Posterior vena cava (tissue), 2 donors: ENCODE data around the gene DOK6. TPM values are rescaled to one million over a fixed set of nuclear protein-coding genes. Genes with fewer than 3 reads are reported as not detected.

Experiments used
- DNase-seq: peaks from one replicate; pipeline ENCODE4 v3.0.0-alpha.2; 2020; ENCODE audit warnings: low spot score
- intact Hi-C, 2 donors: fragments of 100-400 bp; cut with DNase I; formaldehyde crosslinking; loops; one replicate each; pipeline versions ENCODE4 v1.14.1 to v1.14.2; 2022 to 2023
- total RNA-seq, 2 donors: library from RNA; stranded (reverse); fragmentation: NEBNext Ultra II Directional; extraction: Animal tissue kit (Norgen Biotek cat#: 25700); gene quantifications; one replicate each; pipeline ENCODE4 v1.2.1, GENCODE V29; 2021
- donor health status: DM: yes; HTN: yes; CAD: no.
- donor health status: DM: yes; HTN: yes; CAD: no.

Gene DOK6
- total RNA-seq, 2 donors from 2014 or later: 7.2 to 8.7 TPM

GRCh38 chr18:69717586-69717985, 316.9 kb downstream of the DOK6 start:
- intact Hi-C loops: no loop called here
- DNase-seq: no peak

DNA sequence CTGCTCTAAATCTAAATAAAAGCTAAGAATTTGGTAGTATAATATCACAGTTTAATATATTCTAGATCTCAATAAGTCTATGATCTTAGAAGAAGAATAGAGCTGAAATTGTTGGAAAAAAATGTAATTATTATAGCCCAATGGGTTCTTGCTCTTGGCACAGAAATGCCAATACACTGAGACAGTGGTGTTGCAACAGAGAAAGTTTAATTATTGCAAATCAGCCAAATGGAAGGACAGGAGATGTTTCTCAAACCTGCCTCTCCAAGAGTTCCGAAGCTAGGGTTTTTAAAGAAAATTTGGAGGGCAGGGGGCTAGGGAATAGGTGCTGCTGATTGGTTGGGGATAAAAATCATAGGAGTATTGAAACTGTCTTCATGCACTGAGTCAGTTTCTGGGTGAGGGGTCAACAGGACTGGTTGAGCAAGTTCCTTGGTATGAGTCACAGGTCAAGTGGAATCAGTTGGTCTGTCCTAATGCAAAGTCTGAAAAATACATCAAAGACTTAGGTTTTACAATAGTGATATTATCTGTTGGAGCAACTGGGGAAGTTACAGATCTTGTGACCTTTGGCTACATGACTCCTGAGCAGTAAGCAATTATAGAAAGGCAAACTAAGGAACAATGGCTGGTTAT, 318.3 kb downstream of the DOK6 start:
- no peak for DNase-seq
- intact Hi-C loops: no loop called here

DNA sequence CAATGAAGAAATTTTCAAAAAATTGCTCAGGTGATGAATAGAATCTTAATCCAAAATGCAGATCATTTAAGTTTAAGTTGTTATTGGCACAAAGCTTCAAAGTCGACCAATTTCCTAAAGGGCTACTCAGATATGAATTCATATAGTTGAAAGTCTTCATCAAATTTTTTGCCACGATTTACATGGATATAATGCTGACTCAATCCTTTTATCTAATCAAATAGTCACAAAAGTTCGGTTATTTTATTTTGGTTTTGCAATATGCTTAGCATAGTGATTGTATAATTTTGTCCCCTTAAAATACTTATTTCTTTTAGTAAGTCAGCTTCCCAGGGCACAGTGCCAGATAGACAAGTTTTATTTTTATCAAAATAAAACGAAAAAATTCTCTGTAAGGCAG, 319.7 kb downstream of the DOK6 start:
- DNase-seq: no peak
- intact Hi-C loops: no loop called here

DNA sequence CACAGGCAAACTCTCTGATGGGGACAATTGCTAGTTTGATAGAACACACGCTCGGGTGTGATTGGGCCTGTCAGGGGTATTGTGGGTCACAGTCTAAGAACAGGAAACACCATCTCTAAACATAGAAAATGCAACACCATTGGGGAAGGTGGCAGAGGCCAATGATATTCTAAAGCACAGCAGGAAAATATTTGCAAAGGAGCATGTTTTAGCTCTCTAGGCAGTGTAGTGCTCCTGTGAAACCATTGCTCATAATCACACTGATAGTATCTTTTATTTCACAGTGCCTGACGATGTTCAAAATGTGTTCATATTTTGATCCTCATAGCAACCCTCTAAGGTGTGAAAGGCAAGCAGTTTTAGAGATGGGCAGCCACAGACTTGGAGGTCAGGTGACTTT, 322.7 kb downstream of the DOK6 start:
- intact Hi-C loops: no loop called here
- DNase-seq: no peak

- intact Hi-C loops: no loop called here
These were observed 324.3 kb downstream of the DOK6 start for GRCh38 chr18:69725009-69725408.

GRCh38 chr18:69725855-69726508, 325.3 kb downstream of the DOK6 start:
- intact Hi-C loops: no loop called here
- DNase-seq: no peak

More at GRCh38 chr18:69725009-69725408, 324.3 kb downstream of the DOK6 start:
- peak; percentile 88 for DNase-seq

DNA sequence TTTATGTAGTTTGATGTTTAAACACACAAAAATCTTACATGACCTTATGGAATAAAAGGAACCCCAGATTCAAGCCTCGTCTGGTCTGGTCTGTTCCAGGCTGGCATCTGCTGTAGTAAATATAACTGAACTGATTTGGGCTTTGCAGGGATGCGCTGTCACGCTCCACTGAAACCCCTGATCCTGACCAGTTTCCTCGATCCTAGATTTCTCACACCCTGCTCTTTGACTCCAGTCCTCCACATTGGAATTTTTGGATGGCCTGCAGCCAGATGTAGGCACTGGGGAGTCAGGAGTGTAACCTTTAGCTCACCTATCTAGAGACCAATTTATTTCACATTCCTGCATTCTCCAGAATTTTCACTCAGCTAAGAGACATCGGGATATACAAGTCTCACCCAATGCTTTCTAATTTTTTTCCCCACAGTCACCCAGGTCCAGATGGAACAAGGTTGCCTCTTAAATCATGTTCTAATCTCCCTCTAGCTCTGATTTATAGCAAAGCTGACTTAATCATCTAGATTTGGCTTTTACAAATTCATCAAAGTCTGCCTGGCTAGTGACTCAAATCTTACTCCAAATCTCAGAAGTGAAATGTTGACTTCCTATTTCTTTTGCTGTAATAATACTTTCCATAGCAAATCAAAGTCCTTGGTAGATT, 327.4 kb downstream of the DOK6 start:
- DNase-seq: no peak
- intact Hi-C loops: no loop called here

- intact Hi-C loops: no loop called here
- no peak for DNase-seq
These were observed 330.0 kb downstream of the DOK6 start for GRCh38 chr18:69730664-69731063.

- no peak for DNase-seq
- intact Hi-C loops: no loop called here
These were observed 333.8 kb downstream of the DOK6 start for GRCh38 chr18:69734536-69734935.

DNA sequence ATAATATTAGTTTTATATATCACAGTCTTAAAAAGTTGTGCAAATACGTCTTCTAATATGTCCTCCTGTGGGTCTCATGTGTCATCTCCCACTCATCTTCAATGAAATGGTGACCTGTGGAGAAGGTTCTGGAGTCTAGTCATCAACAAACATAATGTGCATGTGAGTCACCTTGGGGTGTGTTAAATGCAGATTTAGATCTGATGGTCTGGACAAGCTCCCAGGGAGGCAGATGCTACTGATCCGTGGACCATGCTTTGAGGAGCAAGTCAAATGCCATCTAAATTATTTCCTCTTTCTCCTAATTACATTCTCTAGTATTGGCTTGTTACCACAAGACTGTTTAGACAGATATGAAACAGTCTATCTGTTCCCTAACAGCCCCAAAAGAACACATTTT, 336.0 kb downstream of the DOK6 start:
- DNase-seq: no peak
- intact Hi-C loops: no loop called here

DNA sequence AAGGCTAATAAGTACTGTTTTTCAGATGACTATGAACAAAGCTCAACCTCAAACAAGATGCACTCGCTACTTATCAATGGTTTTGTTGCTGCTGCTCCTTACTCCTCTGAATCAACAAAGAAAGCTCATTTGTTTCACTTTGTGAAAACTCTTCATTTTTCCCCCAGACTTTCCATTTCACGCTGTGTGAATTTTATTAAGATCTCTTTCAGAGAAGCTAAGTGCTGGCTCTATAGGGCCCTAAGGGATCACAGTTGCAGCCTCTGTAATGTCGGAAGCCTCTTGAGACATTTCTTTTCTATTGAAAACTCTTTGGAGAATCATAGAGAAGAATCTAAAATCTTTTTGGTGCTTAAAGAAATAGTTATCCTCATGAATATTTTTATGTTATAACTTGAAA, 337.2 kb downstream of the DOK6 start:
- intact Hi-C loops: no loop called here
- DNase-seq: no peak

DNA sequence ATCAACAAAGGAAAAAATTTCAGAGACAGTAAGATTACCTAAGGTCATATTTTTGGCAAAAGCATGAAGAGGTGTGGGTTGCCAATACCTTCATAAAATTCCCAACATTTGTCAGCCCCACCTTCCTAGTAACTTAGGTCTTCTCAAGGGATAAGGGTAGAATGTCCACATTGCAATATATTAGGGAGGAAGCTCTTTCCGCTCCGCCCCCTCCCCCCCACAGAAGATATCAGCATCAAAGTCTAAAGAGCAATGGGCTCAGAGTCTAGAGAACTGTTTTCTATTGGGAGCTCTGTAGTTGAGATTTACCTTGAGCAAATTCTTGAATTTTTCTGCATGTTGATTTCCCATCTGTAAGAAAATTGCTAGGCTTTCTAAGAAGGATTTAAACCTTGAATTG, 346.7 kb downstream of the DOK6 start:
- intact Hi-C loops: no loop called here
- DNase-seq: no peak

DNA sequence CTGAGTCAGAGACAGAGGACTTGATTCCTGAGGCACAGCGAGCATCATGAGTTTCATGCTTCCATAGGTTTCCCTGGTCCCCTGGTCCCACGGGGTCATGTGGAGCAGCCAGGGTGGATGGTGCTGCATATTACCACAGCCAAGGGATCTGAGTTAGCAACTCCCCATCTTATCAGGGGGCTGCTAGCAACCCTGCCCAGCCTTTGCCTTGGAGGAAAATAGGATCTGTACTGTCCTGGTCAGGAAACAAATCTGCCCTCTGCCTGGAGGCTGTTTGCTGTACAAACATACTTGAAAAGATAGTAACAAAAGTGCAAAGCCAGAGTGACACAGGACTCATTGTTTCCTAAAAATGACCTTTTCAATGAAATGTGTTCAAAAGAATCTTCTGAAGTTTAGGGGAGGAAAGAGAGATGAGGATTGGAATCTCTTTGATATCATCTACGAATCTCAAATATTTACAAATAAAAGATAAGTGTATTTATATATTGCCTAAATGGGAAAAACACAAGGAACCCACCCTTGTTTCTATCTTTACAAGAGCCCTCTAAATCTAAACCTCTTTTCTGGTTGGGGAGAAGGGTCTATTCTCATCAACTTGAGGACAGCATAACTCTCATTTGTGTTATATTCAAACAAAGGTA, 352.2 kb downstream of the DOK6 start:
- intact Hi-C loops: no loop called here
- DNase-seq: no peak

GRCh38 chr18:69754108-69754507, 353.4 kb downstream of the DOK6 start:
- intact Hi-C loops: no loop called here
- DNase-seq: no peak

DNA sequence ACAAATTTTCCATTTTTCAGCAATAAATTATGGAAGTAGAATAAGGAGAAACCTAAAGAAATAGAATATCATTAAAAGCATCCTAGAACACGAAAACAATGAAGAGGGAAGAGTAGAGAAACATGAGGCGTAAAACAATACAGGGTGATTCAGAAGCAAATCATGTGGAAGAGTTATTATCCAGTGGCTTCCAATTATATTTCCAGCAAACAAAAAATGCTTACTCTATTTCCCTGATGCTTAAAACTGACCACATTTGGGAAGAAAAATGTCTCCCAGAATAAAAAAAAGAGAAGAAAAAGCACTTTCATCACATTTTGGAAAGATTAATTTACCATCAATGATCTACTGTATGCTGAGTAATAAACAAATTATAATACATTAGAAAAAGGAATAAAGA, 354.4 kb downstream of the DOK6 start:
- DNase-seq: no peak
- intact Hi-C loops: no loop called here

GRCh38 chr18:69755856-69756496, 355.3 kb downstream of the DOK6 start:
- intact Hi-C loops: no loop called here
- no peak for DNase-seq

- intact Hi-C loops: no loop called here
- DNase-seq: no peak
These were observed 357.0 kb downstream of the DOK6 start for GRCh38 chr18:69757733-69758132.

DNA sequence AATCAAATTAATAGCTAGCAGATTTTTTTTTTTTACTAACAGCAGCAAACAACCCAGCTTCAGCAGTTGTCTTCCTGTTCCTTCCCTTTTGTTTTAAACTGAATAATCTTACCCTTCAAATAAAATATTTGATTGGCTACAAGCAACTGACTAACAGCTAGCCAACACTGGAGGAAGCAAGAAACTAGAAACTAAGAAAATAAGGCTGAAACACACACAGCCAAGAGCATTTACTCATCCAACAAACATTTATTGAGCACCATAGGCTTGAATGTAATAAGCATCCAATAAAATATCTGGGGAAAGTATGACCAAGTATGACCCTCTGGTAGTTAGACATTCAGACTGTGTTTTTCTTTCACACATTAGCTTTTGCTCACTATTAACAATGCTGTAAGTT, 357.8 kb downstream of the DOK6 start:
- intact Hi-C loops: no loop called here
- DNase-seq: no peak

- intact Hi-C loops: no loop called here
- DNase-seq: no peak
These were observed 358.4 kb downstream of the DOK6 start for GRCh38 chr18:69759046-69759445.

DNA sequence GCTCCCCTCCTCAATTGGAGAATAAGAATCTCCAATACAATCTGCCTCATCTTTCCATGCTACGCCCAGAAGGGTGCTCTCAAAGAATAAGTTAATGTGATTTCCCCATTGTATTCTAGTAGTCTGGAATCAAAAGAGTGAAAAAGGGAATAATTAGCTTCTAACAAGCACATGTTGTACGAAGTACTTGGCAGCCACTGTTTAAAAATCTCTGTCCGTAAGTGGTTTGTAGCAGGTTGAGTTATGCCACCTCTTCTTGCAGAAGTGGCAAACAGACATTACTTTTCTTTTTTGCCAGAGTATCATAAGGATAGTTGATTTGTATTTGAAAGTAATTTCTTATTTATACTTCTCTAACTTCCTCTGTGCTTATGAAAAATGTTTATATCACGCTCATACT, 362.3 kb downstream of the DOK6 start:
- no peak for DNase-seq
- intact Hi-C loops: no loop called here
